Transverse colon (tissue), 4 donors: ENCODE results near the gene NAALAD2. TPM values are rescaled to one million over a fixed set of nuclear protein-coding genes. Genes with fewer than 3 reads are reported as not detected.
"Not testable (repeated sequence)": the region's sequence is repeated elsewhere in the genome, so short reads cannot be mapped to it uniquely, and the experiment has no call there.

ENCODE experiments used
- DNase-seq: peaks from one replicate; pipeline ENCODE4 v3.0.0-alpha.2; 2019
- H3K27ac ChIP-seq, 4 donors: fragments of 200-600 bp; sonication (generic); 2 replicates each; pipeline ENCODE4 v1.5.1; 2016 to 2018; ENCODE audit warnings: inconsistent platforms in 4 of 4
- H3K27me3 ChIP-seq: fragments of 200-600 bp; sonication (generic); 2 replicates; pipeline ENCODE4 v1.5.1; 2017; ENCODE audit warnings: inconsistent platforms
- H3K36me3 ChIP-seq, 4 donors: fragments of 200-600 bp; sonication (generic); 2 replicates each; pipeline ENCODE4 v1.5.1; 2017 to 2019; ENCODE audit warnings: inconsistent platforms in 4 of 4
- H3K4me1 ChIP-seq, 4 donors: fragments of 200-600 bp; sonication (generic); 2 replicates each; pipeline ENCODE4 v1.5.1; 2017 to 2020; ENCODE audit warnings: inconsistent platforms in 4 of 4
- H3K4me3 ChIP-seq, 4 donors: fragments of 200-600 bp; sonication (generic); 1 replicate in 1 of 4; 2 replicates in 3 of 4; pipeline versions ENCODE4 v1.5.1 to v1.6.1; 2017 to 2019; ENCODE audit warnings: inconsistent platforms in 4 of 4
- H3K9me3 ChIP-seq, 2 donors: fragments of 200-600 bp; sonication (generic); 2 replicates each; pipeline ENCODE4 v1.5.1; 2017 to 2019; ENCODE audit warnings: inconsistent platforms in 2 of 2
- CTCF ChIP-seq, 5 experiments: fragments of 200-600 bp in 3 of 5; fragments of 450-650 bp in 2 of 5; sonication (generic) in 3 of 5; IDR thresholded peaks; 1 replicate in 2 of 5; 2 replicates in 3 of 5; pipeline ENCODE4 v1.5.1; 2016 to 2017; ENCODE audit warnings: antibody characterized with exemption in 5 of 5, inconsistent platforms in 3 of 5, mild to moderate bottlenecking in 2 of 5, moderate library complexity in 1 of 5
- EP300 ChIP-seq: sonication (generic); formaldehyde crosslinking; IDR thresholded peaks from one replicate; pipeline ENCODE4 v1.6.1; 2017; ENCODE audit warnings: antibody characterized with exemption, low read depth
- POLR2A ChIP-seq: fragments of 450-650 bp; IDR thresholded peaks from one replicate; pipeline ENCODE4 v1.6.1; 2016; ENCODE audit warnings: antibody characterized with exemption, mild to moderate bottlenecking, moderate library complexity
- POLR2AphosphoS5 ChIP-seq, 3 donors: sonication (generic); formaldehyde crosslinking; IDR thresholded peaks; one replicate each; pipeline ENCODE4 v1.6.1; 2016; ENCODE audit warnings: antibody characterized with exemption in 3 of 3
- WGBS, 2 donors: methylation state at CpG; one replicate each; pipeline ENCODE4 v1.1.5; 2018; ENCODE audit warnings: low coverage in 1 of 2; 5-methylcytosine and 5-hydroxymethylcytosine counted together
- in situ Hi-C, 4 donors: fragments of 200-750 bp; cut with MboI; loops; one replicate each; pipeline versions ENCODE4 v1.15.0 to v1.15.1; 2017; ENCODE audit warnings: low sequenced_read_pairs in 3 of 4, low pct_ligation_motif_present in 1 of 4, low pct_unique_long_range_greater_than_20kb in 1 of 4
- intact Hi-C: fragments of 100-400 bp; cut with DNase I; formaldehyde crosslinking; loops from one replicate; pipeline ENCODE4 v1.15.1; 2023; ENCODE audit warnings: low total_unique reads
- total RNA-seq, 4 donors: library from RNA; depleted of rRNA; stranded (reverse); fragments of >200 nt; gene quantifications; one replicate each; pipeline ENCODE4 v1.1.0, GENCODE V29; 2016

The NAALAD2 gene
- total RNA-seq, 4 donors from 2014 or later, result 0.55 to 1.3 TPM; not detected in 2

- Histone ChIP-seq H3K27ac (peak overlapping the region in 2 of 4 donors; percentile 30 to 47), H3K36me3 (no peaks in the 10 kb centered on the region), H3K4me1 (peaks cover 0 to 10% (median 0%) of the 10 kb centered on the region in 4 donors), H3K27me3 (peaks cover 31% of the 10 kb centered on the region), H3K4me3 (peak overlapping the region; percentile 29 to 57 (median 34)), H3K9me3 (no peaks in the 10 kb centered on the region)
- 33 to 40% methylated on average over 11 of the region's 11 CpGs for WGBS, 2 donors
- intact Hi-C loops (no loop called here), in situ Hi-C loops (no loop called here)
- no peak for DNase-seq
- no peak for TF ChIP-seq POLR2A
- TF ChIP-seq POLR2AphosphoS5 (IDR thresholded peaks at IDR 0.05), result no peak
- no peak for TF ChIP-seq CTCF (IDR thresholded peaks at IDR 0.05)
- no peak for TF ChIP-seq EP300
Measured at GRCh38 chr11:90133560-90134477, 644 bp upstream of the NAALAD2 start.

- no peaks in the 10 kb centered on the region for H3K36me3 ChIP-seq
- H3K27ac ChIP-seq, result no peak overlapping the region
- no peak for DNase-seq
- peaks cover 31% of the 10 kb centered on the region for H3K27me3 ChIP-seq
- in situ Hi-C loops, result no loop called here
- peaks cover 0 to 10% (median 0%) of the 10 kb centered on the region in 4 donors for H3K4me1 ChIP-seq
- TF ChIP-seq POLR2A (no peak), POLR2AphosphoS5 (IDR thresholded peaks at IDR 0.05) (no peak), CTCF (IDR thresholded peaks at IDR 0.05) (no peak), EP300 (no peak)
- 4 to 8% methylated on average over 5 of the region's 5 CpGs for WGBS, 2 donors
- H3K4me3 ChIP-seq, result peak overlapping the region; percentile 29 to 57 (median 34)
- no peaks in the 10 kb centered on the region for H3K9me3 ChIP-seq
- intact Hi-C loops, result no loop called here
Measured at GRCh38 chr11:90135016-90135415, 553 bp downstream of the NAALAD2 start.

- in situ Hi-C loops (no loop called here), intact Hi-C loops (no loop called here)
- no peak for DNase-seq
- H3K9me3 ChIP-seq, result no peaks in the 10 kb centered on the region
- no peaks in the 10 kb centered on the region for H3K36me3 ChIP-seq
- 93 to 100% methylated on average over 1 of the region's 1 CpG for WGBS, 2 donors
- no peak overlapping the region for H3K27ac ChIP-seq
- TF ChIP-seq EP300 (no peak), POLR2AphosphoS5 (IDR thresholded peaks at IDR 0.05) (no peak), POLR2A (no peak), CTCF (IDR thresholded peaks at IDR 0.05) (no peak)
- no peaks in the 10 kb centered on the region for H3K27me3 ChIP-seq
- H3K4me1 ChIP-seq, result no peaks in the 10 kb centered on the region
- no peak overlapping the region for H3K4me3 ChIP-seq
Measured at GRCh38 chr11:90148900-90149299, 14.4 kb downstream of the NAALAD2 start.

GRCh38 chr11:90166982-90167573, 32.6 kb downstream of the NAALAD2 start:
- H3K4me3 ChIP-seq, H3K27me3 ChIP-seq, H3K36me3 ChIP-seq, in situ Hi-C loops, H3K4me1 ChIP-seq, H3K27ac ChIP-seq, H3K9me3 ChIP-seq, DNase-seq, intact Hi-C loops: not testable (repeated sequence)
- WGBS, 2 donors, result 95 to 100% methylated on average over 2 to 29 of the region's 49 CpGs

GRCh38 chr11:90167704-90168103, 33.2 kb downstream of the NAALAD2 start:
- in situ Hi-C loops, H3K36me3 ChIP-seq, H3K27me3 ChIP-seq, H3K4me1 ChIP-seq, intact Hi-C loops, H3K27ac ChIP-seq, H3K9me3 ChIP-seq, DNase-seq, H3K4me3 ChIP-seq: not testable (repeated sequence)
- 55 to 75% methylated on average over 2 to 8 of the region's 8 CpGs for WGBS, 2 donors
